Sigmoid colon (tissue), 4 donors: ENCODE measurements around the gene KCND3.

ENCODE experiments used
- CTCF ChIP-seq, 4 experiments: fragments of 450-650 bp in 3 of 4; fragments of 200-600 bp in 1 of 4; IDR thresholded peaks; one replicate each; pipeline ENCODE4 v1.5.1; 2016 to 2019; ENCODE audit warnings: antibody characterized with exemption in 4 of 4, mild to moderate bottlenecking in 3 of 4, moderate library complexity in 2 of 4
- POLR2AphosphoS5 ChIP-seq, 4 donors: sonication (generic); formaldehyde crosslinking; IDR thresholded peaks; one replicate each; pipeline ENCODE4 v1.6.1; 2017; ENCODE audit warnings: antibody characterized with exemption in 4 of 4

GRCh38 chr1:111732718-111733117, 256.8 kb downstream of the KCND3 start:
- TF ChIP-seq POLR2AphosphoS5 (IDR thresholded peaks at IDR 0.05): no peak
- no peak for TF ChIP-seq CTCF (IDR thresholded peaks at IDR 0.05)
